ENCODE measurements around the gene RAB11FIP4.

The RAB11FIP4 gene

GRCh38 chr17:31401456-31402254 lies 10.2 kb downstream of the RAB11FIP4 start:
- Histone ChIP-seq H3K27ac (replicated peaks) (no peak overlapping the region), H3K27me3 (ENCODE audit: insufficient read depth, poor library complexity, severe bottlenecking) (no peaks in the 10 kb centered on the region), H3K4me3 (replicated peaks; ENCODE audit: insufficient read depth, low read length) (no peak overlapping the region)
- TF ChIP-seq GABPA (IDR thresholded peaks at IDR 0.05; ENCODE audit: low read depth): no peak
- TF ChIP-seq SPI1 (IDR thresholded peaks at IDR 0.05; ENCODE audit: borderline replicate concordance, low read depth): no peak
- no peak for TF ChIP-seq POLR2AphosphoS5 (IDR thresholded peaks at IDR 0.05; ENCODE audit: low read depth)
- TF ChIP-seq CTCF (IDR thresholded peaks at IDR 0.05; ENCODE audit: insufficient read depth, low read length): no peak
- TF ChIP-seq REST (IDR thresholded peaks at IDR 0.05; ENCODE audit: insufficient replicate concordance, low read depth): no peak
- no peak for DNase-seq (ENCODE audit: low read depth in 1 of 2, low spot score in 1 of 2)

- Histone ChIP-seq H3K4me3 (replicated peaks; ENCODE audit: insufficient read depth, low read length) (no peak overlapping the region), H3K27ac (replicated peaks) (no peak overlapping the region), H3K27me3 (ENCODE audit: insufficient read depth, poor library complexity, severe bottlenecking) (no peaks in the 10 kb centered on the region)
- DNase-seq (ENCODE audit: low read depth in 1 of 2, low spot score in 1 of 2): peak; percentile 16 to 73
- TF ChIP-seq POLR2AphosphoS5 (IDR thresholded peaks at IDR 0.05; ENCODE audit: low read depth) (no peak), SPI1 (IDR thresholded peaks at IDR 0.05; ENCODE audit: borderline replicate concordance, low read depth) (peak; percentile 88)
These were observed 12.8 kb downstream of the RAB11FIP4 start for GRCh38 chr17:31404028-31404949.

GRCh38 chr17:31405890-31406371 lies 14.5 kb downstream of the RAB11FIP4 start:
- no peak for TF ChIP-seq POLR2AphosphoS5 (IDR thresholded peaks at IDR 0.05; ENCODE audit: low read depth)
- no peak for TF ChIP-seq GABPA (IDR thresholded peaks at IDR 0.05; ENCODE audit: low read depth)
- no peak for TF ChIP-seq CTCF (IDR thresholded peaks at IDR 0.05; ENCODE audit: insufficient read depth, low read length)
- no peak for TF ChIP-seq REST (IDR thresholded peaks at IDR 0.05; ENCODE audit: insufficient replicate concordance, low read depth)
- no peak for TF ChIP-seq SPI1 (IDR thresholded peaks at IDR 0.05; ENCODE audit: borderline replicate concordance, low read depth)
- DNase-seq (ENCODE audit: low read depth in 1 of 2, low spot score in 1 of 2): no peak
- H3K27ac ChIP-seq (replicated peaks): no peak overlapping the region
- H3K4me3 ChIP-seq (replicated peaks; ENCODE audit: insufficient read depth, low read length): no peak overlapping the region
- H3K27me3 ChIP-seq (ENCODE audit: insufficient read depth, poor library complexity, severe bottlenecking): no peaks in the 10 kb centered on the region

- Histone ChIP-seq H3K27me3 (ENCODE audit: insufficient read depth, poor library complexity, severe bottlenecking) (no peaks in the 10 kb centered on the region), H3K27ac (replicated peaks) (no peak overlapping the region), H3K4me3 (replicated peaks; ENCODE audit: insufficient read depth, low read length) (no peak overlapping the region)
- DNase-seq (ENCODE audit: low read depth in 1 of 2, low spot score in 1 of 2): no peak
- TF ChIP-seq GABPA (IDR thresholded peaks at IDR 0.05; ENCODE audit: low read depth) (no peak), POLR2AphosphoS5 (IDR thresholded peaks at IDR 0.05; ENCODE audit: low read depth) (no peak), REST (IDR thresholded peaks at IDR 0.05; ENCODE audit: insufficient replicate concordance, low read depth) (no peak), SPI1 (IDR thresholded peaks at IDR 0.05; ENCODE audit: borderline replicate concordance, low read depth) (no peak), CTCF (IDR thresholded peaks at IDR 0.05; ENCODE audit: insufficient read depth, low read length) (no peak)
These were observed 17.1 kb downstream of the RAB11FIP4 start for GRCh38 chr17:31408586-31408985.
